ENCODE results near the gene C15orf39.

DNA sequence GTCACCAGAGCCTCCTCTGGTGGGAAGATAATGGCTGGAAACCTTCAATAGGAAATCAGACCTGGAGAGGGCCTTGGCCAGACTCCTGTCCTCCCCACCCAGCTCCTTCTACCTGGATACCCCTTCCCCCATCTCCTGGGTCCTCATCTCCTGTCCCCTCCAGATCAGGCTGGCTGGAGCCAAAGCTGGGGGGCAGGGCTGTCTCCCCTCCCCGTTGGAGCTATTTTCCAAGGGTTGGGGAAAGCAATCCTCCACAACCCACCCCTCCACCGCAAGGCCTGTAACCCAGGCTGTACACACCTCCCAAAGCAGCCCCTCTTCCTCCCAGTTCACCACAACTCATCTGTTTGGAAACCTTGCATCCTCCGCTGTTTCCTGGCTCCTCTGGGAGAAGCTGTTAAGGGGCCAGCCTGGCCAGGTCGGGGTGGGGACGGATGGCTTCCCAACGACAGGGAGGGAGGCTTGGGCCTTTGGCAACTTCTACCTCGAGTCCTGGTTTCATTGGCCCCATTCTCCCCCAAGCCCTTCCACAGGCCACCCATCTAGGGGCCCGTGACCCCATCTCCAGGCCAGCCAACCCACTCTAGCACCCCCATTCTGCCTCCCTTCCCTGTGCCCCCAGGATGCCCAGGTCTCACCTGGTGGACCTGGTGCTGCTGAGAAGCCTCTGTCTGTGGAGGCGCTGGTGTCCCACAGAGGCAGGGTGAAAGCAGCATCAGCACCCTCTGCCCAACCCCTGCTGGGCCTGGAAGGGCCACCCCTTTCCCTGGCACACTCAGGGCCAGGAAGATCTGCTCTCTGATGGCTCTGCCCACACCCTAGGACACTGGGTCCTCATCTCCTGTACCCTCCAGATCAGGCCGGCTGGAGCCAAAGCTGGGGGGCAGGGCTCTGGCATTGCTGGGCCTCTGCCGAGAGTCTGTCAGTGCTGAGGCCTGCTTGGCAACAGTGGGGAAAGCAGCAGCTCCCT is 34.4 kb downstream of the C15orf39 start:
- TF ChIP-seq CTCF (IDR thresholded peaks at IDR 0.05) = no peak
- no peak for TF ChIP-seq POLR2A (IDR thresholded peaks at IDR 0.05)
